Bone marrow (tissue), 2 donors: ENCODE measurements around the gene CKB.

ENCODE experiments used
- DNase-seq, 2 donors: peaks; one replicate each; lab custom pipeline; 2025; lab: John Stamatoyannopoulos, UW

Gene CKB

DNA sequence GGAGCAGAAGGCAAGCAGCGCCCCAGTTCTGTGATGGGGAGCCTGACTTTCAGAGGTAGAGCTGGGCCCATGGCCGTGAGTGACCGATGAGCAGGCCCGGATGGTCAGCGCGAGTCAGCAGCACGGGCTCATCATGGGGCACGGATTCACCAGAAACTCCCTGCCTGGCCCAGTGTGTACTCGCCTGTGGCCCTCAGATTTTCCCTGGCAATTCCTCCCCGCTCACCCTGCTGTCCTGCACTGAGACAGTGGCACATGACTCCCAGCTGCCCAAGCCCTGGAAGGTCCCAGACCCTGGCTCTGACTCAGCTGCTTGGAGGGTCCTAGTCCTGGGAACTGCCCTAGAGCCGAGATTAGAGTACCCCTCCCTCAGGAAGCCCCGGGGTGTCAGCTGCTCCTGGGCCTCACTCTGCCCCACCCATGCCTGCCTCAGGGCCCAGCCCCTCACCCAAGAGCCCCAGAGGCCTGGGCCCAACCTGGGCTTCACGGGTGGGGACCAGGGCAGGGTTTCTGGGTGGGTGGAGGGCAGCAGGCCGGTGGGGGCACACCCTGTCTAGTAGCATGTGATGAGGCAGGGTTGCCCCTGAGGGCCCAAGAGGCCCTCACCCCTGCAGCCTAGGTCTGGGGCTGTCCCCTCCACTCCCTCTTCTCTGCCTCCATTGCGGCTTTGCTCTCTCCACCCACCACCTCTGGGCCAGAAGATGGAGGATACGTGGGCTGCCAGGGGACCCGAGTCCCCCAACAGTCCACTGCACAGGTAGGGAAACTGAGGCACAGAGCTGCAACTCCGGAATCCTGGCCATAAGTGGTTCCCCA is 14.8 kb upstream of the CKB start:
- DNase-seq = no peak

DNA sequence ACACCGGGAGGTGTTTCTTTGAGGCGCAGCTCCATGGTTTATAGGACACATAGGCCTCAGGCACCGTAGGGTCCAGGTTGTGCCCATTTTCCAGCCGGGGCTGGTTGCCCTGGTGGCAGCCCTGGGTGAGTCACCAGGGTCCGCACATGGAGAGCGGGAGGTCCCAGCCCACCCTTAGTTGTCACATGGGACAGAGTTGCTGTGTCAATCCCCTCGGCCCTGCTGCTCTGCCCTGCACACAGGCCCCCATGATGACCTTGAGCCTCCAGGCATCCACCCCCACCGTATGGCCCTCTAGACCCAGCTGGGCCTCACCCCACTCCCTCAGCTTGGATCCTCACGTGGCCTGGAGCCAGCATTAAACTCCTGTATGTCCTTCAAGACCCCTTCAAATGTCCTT is 14.1 kb upstream of the CKB start:
- DNase-seq = no peak

DNA sequence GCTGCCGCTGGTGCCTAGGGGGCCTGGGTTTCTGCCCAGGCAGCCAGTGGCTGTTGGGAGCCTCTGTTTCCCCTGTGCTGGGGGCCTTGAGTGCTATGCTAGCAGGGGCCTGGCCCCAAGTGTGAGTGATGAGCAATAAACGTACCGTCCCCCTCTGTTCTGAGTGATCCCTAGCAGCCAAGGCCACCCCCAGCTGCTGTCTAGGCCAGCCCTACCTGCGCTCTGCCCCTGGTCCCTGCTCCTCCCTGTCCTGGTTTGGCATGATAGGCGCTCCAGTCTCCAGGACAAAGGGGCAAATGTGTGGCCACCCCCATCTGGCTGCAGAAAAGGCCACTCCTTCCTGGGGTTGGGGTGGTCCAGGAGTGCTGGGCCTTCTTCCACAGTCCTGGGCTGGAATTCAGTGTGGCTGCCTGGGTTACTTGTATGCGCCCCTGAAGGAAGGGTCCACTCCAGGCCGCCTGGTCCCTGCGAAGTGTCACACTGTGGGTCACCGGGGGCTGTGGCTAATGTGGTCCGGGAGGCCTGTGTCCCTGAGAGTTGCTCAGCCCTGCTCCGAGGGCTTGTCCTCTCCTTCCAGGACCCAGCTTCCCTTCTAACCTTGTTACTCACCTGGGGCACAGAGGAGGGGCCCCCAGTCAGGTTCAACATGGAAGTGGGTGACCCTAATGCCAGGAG is 13.4 kb upstream of the CKB start:
- no peak for DNase-seq

DNA sequence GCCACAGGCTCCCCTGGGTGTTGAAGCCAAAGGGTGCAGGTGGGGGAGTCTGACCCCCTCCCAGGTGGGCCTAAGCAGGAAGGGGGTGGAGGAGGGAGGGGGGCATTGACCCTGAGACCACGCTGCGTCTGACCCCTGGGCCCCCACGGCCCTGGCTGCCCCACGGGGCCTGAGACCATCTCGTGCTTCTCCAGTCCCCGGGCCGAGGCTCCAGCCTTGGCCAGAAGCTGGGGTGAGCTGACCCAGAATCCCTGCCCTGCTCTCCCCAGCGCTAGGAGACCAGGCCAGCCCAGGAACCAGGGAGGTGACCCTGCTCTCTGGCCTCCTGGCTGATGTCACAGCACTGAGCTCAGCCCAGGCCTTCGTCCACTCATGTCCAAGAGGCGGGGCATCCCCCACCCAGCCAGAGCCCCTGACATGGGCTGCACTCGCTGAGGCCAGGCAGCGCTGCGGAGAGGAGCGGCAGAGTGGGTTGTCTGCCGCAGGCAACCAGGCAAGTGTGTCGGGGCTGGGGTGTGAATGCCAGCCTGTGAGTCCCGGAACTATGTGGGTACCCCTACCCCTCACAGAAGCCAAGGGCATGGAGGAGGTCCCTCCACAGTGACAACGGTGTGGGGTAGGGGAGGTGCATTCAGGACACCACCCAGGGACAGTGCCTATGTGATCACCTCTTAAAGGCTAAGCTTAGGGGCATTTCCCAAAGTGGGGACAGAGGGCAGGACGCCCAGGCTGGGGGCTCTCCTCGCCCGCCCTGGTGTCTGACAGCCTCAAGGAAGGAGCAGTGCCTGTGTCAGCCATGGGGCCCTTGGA is 12.7 kb upstream of the CKB start:
- DNase-seq = no peak

DNA sequence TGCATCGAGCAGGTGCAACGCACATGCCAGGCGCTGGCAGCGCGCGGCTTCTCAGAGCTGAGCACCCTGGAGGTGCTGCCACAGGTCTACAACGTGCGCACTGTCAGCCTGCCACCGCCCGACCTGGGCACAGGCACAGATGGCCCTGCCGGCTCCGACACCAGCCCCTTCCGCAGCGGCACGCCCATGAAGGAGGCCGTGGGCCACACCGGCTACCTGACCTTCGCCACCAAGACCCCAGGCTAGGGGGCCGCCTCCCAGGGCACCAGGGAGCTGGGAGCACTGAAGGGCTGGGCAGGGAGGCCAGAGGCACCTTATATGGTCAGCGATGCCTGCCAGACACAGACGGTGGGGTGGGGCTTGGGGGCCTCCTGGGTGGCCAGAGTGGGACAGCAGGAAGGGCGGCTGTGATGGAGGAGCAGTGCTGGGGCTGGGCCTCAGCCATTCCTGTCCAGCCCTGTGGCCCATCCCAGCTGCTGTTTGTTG is 12.0 kb upstream of the CKB start:
- DNase-seq = no peak

DNA sequence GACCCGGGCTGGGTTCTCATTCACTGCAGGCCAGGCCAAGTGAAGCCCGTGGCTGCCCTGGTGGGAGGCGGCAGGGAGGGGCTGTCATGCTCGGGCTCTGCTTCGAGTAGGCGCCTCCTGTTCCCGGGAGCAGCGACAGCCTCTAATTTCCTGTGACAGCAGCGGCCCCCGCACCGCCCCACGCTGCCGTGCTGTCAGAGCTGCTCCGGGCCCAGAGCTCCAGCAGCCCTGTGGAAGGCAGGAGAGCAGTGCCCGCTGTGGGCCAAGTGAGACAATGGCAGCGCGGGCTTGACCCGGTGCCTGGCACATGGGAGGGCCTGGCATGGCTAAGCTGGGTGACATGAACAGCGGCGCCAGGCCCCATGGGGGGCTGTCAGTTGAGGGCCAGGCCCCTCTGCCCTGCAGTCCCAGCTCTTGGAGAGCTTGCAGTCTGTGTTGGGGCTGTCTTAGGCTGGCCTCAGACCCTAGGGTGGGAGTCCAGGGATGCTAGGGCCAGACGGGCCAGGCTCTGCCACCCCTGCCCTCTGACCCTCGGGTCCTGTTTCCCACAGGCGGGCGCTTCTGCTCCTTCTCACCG is 11.5 kb upstream of the CKB start:
- no peak for DNase-seq

DNA sequence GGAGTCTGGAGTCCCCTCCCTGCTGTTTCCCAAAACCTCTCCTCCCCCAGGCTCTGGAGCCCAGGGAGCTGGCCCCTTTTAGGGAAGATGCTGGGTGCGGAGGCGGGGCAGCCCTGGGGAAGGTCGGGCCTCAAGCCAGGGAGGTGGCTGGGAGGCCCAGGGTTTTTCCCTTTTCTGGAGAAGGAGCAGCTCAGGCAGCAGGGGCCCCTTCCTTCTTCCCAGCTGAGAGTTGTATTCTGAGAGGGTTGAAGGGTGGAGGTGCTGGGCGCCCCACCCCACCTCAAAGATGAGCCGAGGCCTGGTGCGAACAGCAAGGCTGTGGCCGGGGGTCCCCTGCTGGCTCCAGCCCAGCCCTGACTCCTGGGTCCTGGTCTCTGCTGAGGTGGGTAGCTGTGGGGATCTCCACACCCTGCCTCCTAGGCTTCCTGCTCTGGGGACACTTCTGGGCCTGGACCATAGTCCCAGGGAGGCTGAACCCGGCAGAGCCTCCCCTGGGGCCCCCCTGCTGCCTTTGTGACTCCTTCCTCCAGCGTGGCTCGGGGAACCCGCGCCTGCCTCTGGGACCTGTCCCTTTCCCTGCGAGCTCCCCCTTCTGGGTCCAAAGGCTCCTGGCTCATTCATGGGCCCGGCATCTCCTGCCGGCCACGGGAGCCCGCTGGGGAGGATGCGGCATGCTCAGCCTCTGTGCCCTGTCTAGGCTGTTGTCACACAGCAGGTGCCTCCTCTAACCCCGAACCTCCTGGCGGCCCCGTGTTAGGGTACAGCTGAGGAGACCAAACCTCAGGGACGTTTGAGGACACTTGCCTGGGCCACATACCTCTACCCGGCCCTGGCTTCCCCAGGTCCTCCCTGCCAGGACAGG is 10.7 kb upstream of the CKB start:
- DNase-seq = no peak

DNA sequence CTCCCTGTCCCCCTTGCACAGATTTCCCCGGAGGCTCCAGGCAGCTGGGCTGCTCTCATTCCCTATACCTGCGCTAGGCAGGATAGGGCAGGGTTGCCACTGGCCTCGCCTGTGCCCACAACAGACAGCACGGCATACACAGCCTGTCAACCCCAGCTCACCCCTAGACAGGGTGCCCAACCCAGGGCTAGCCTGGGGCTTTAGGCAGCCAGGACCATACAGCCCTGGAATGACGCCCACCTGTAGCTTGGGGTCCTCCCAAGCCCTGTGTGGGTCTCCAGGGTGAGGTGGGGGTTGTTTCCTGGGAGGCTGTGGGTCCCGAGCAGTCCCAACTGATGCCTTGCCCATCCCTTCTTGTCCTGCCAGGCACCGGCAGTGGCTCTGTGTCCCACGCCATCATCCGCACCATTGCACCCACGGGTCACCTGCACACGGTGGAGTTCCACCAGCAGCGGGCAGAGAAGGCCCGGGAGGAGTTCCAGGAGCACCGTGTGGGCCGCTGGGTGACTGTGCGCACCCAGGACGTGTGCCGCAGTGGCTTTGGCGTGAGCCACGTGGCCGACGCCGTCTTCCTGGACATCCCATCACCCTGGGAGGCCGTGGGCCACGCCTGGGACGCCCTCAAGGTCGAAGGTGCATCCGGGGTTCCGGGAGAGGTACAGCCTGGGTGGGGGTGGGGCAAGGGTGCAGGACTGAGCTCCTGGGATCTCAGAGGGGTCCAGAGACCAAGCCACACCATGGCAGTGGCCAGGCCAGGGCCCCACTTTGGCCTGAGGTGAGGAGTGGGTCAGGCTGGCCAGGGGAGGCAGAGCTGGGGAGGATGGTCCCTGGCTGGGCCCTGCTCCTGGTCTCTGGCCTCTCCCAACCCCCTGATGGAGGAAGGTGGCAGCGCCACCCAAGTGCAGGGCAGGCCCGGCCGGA is 9.8 kb upstream of the CKB start:
- no peak for DNase-seq

DNA sequence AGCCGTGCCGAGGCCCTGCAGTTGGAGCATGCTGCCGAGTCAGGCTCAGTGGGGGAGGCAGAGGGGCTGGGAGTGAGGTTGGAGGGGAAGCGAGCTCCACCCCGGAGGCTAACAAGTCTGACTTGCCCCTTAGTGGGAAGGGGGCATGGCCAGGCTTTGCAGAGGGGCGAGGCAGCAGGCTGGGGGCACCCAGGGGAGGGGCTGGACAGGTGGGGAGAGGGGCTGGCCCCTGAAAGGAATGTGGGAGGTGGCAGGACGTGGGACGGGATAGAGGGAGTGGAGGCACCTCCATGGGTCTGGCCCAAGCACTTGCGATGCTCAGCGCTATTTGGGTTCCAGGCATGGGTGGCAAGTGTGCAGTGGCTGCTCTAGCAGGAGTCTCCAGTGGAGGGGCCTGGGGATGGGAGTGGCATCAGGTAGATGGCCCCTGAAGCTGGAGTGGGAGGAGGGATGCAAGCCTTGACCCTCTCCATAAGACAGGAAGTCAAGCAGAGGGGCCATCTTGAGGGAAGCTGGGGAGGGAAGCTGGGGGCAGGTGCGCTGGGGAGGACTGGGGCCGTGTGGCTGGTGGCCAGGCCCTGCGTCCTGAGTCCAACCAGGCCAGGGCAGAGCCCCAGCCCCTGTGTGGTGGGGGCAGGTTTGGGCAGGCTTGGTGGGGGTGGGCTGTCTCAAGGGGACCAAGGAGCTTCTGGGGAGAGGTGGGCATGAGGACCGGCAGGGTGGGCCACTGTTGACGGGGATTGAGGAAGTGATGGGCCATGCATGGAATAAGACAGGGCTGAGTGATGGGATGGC is 9.0 kb upstream of the CKB start:
- DNase-seq = no peak

DNA sequence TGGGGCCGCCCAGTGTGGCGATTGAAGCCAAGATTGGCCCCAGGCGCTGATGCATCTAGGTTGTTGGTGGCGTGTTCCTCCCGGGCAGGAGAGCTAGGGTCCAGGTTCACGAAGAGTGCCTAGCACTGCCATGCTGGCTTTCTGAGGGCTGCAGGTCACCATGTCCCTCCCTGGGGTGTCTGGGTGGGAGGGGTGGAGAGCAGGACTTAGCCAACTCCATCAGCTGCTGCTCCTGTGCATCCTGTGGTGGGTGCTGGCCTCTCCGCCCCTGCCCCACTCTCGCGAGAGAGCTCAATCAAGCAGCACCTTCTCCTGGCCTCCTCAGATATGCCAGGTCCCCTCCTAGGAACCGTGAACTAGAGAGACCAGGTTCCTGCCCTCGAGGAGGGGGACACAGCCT is 8.2 kb upstream of the CKB start:
- DNase-seq = no peak

DNA sequence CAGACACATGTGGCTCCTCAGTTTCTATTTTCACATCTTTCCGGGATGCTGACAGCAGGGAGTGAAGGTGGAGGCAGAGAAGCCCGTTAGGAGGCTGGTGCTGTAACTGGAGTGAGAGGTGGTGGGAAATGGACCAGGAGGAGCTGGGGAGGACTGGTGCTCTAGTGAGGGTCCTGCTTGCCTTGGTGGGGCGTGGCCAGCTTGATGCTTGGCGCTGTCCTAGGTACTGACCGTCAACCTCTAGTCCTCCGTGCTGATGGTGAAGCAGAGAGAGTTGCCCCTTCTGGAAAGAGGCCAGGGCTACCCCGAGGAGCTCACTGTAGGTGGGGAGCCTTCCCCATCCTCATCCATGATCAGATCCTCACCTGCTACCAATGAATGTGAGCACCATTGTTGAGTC is 7.8 kb upstream of the CKB start:
- no peak for DNase-seq

DNA sequence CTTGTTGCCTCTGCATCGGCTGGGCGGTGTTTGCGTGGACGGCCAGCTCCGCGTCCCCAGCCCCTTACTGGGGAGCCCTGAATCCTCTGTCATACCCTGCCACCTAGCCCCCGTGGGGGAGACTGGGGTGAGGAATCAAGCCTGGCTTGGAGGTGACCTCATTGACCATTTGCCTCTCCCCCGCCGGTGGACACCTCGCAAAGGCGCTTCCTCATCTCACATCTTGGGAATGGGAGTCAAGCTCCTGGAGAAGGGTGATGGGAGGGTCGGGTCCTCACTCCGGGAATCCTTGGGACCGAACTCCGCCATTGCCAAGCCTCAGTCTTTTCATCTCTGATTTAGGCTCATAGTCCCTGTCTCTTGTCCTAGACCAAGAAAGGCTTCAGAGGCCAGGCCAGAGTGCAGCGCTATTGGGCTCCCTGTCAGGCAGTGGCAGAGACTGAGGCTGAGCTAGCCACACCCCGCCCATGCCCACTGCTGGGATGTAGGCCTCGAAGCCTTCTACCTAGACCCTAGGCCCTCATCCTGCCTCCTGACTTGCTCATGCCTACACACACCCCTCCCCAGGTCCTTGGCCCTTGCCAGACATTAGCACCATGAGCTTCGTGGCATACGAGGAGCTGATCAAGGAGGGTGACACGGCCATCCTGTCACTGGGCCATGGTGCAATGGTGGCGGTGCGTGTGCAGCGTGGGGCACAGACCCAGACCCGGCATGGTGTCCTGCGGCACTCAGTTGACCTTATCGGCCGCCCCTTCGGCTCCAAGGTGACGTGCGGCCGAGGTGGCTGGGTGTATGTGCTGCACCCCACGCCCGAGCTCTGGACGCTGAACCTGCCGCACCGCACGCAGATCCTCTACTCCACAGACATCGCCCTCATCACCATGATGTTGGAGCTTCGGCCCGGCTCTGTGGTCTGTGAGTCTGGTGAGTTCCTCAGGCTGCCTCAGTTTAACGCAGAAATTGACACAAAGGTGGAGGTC is 7.0 kb upstream of the CKB start:
- DNase-seq = no peak

DNA sequence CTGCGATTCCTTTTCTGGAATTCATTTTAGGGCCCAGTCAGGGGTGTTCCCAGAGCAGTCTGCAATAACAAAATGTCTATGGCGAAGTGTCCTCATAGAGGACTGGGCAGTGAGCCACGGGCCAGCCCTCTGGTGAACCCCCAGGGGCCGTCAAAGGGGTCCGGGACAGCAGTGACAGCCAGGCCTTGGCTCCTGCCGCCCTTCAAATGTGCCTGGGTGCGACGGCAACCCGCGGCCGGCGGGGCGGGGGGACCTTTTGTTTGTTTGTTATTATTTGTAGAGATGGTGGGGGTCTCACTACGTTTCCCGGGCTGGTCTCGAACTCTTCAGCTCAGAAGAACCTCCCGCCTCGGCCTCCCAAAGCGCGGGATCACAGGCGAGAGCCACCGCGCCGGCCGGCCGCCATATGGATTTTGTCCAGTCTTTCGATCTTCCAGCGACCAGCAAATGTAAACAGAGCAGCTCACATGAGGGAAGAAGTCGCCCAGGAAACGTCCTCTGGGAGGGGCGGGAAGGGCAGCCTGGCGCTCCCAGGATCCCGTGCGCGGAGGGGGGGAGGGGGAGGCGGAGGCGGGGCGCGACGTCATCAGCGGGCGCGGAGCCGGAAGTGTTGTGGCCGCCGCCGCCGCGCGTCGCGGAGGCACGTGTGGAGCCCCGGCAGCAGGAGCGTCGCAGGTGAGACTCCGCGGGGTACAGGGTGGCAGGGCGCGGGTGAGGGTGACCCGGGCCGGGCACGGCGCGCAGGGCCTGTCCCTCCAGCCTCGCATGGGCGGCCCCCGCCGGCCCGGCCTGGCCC is 6.2 kb upstream of the CKB start, which contains the start of gene TRMT61A:
TRMT61A (plus strand) TSS at position 610 of the 796 bp plus-strand sequence. CDS start 783 bp downstream, outside the sequence.
- peak; percentile 42 to 75 for DNase-seq

DNA sequence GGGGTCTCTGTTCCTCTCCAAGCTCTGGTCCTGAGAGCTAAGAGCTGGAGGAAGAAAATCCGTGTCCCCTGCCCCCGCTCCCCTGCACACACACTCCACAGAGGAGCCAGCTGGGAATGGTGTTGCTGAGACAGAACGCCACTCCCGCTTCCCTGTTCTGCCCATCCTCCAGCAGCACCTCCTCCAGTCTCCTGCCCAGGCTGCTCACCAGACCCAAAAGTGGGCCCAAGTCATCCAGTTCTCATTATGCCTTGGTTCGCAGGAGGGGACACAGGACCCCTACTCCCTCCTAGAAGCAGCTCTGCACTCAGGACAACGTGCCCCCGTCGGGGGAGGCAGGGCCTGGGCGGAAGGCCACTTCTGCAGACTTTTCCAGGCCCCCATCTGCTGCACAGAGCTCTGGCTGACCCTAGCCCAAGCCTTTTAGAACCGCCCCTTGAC is 5.5 kb upstream of the CKB start:
- no peak for DNase-seq

DNA sequence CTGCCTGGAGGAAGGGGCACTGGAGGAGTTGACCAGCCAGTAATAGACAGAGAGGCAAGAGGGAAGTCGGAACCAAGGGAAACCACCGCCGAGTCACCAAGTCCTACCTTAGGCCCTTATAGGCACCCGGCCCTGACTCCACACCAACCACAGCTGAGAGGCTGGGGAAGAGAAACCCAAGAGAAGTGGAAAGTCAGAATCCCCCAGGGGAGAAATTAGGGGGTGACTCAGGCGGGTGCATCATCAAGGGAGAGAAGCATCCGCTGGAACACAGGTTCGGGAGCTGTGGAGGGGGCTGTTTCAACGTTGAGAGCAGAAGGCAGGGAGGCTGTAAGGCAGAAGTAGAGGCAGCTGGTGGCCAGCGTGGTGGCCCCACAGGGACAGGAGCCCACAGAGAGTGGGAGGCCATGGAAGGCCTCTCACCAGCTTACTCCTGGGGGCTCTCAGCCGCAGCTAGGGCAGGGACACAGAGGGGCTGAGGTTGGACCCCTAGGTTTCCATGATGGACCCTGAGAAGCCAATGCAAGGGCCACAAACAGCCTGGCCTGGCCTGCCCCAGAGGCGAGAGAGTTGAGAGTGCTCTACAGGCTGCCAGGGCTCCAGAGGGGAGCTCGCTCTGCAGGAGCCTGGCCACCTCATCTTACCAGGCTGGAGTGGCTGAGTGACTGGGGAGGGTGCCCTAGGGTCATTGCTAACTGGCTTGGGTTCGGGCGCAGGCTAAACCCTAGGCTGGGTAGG is 4.9 kb upstream of the CKB start:
- DNase-seq = peak in 1 of 2 donors; percentile 23

DNA sequence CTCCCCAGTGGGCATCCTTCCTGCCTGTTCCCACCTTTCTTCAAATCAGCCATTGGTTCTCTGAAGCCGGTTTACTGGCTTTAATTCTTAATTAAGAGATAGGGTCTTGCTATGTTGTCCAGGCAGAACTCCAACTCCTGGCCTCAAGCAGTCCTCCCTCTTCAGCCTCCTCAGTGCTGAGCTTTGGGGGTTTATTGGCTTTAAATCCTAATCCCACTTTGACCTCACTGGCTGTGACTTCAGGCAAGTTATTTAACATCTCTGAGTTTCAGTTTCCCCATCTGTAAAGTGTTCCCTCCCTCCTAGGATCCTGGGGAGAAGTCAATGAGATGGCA is 4.3 kb upstream of the CKB start:
- no peak for DNase-seq
